ENCODE measurements around the gene PADI1. TPM values are rescaled to one million over a fixed set of nuclear protein-coding genes. Genes with fewer than 3 reads are reported as not detected.

Gene PADI1
- total RNA-seq, 4 donors from 2014 or later = not detected

DNA sequence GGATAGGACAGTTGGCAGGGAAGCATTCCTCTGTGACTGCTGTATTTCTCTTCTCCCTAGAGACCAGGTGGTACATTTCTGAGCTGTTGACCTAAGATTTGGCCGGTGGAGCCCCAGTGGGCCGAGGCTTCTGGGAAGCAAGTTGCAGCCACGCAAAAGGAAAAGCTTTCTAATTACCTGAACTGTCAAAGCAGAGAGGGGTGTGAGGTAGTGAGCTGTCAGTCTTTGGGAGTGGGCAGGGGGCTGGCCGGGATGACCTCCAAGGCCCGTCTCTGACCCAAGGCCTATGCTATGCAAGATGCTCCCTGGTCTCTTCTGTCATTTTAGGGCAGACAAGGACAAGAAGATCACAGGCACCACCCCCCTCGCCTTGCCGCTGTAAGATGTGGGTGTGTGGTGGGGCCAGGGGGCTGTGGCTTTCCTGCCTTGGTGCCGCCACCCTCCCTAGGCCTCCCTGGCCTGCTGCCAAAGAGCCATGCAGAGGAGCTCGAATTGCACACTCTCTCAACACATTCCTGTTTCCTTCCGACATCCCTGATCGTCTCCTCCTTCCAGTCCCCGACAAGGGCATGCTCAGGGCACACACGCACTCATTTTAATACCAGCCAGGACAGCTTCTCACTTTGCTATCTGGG is 7.7 kb downstream of the PADI1 start:
- Histone ChIP-seq H3K4me1 (peaks cover 0 to 9% (median 2%) of the 10 kb centered on the region in 4 donors), H3K27me3 (no peaks in the 10 kb centered on the region), H3K36me3 (no peaks in the 10 kb centered on the region), H3K9me3 (no peaks in the 10 kb centered on the region), H3K4me3 (no peak overlapping the region), H3K27ac (no peak overlapping the region)
- TF ChIP-seq, protein P1, sequence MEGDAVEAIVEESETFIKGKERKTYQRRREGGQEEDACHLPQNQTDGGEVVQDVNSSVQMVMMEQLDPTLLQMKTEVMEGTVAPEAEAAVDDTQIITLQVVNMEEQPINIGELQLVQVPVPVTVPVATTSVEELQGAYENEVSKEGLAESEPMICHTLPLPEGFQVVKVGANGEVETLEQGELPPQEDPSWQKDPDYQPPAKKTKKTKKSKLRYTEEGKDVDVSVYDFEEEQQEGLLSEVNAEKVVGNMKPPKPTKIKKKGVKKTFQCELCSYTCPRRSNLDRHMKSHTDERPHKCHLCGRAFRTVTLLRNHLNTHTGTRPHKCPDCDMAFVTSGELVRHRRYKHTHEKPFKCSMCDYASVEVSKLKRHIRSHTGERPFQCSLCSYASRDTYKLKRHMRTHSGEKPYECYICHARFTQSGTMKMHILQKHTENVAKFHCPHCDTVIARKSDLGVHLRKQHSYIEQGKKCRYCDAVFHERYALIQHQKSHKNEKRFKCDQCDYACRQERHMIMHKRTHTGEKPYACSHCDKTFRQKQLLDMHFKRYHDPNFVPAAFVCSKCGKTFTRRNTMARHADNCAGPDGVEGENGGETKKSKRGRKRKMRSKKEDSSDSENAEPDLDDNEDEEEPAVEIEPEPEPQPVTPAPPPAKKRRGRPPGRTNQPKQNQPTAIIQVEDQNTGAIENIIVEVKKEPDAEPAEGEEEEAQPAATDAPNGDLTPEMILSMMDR (IDR thresholded peaks at IDR 0.05) = no peak
- TF ChIP-seq POLR2A (IDR thresholded peaks at IDR 0.05) = no peak
- DNase-seq = peak in 1 of 3 donors; percentile 32

DNA sequence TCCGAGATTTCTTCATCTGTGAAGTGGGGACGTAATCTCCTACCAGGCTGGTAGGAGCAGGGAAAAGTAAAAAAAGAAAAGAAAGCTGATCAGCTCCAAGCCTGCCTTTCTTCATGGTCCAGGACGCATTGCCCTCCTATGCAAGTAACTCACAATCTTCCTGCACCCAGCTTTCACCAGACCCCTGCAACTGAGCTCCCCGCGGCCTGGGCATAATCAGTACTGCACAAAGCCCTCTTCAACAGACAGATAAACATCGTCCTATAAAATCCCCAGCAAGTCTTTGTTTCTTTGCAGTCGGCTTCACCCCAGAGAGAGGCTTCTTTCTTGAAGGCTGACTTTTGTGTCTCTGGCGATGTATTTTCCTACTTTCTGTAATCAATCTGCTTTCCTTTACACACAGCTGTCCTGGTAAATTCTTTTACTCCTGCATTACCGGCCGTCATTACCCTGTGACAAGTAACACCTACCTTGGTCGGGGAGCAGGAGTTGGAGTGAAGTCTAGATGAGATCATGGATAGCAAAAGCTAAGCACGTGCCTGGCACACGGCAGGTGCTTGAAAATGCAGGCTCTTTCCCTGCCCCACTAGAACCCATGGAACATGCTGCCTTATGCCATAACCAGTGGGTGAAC is 8.3 kb downstream of the PADI1 start:
- H3K4me1 ChIP-seq = peaks cover 0 to 9% (median 2%) of the 10 kb centered on the region in 4 donors
- no peaks in the 10 kb centered on the region for H3K9me3 ChIP-seq
- no peak overlapping the region for H3K4me3 ChIP-seq
- H3K27me3 ChIP-seq = no peaks in the 10 kb centered on the region
- no peaks in the 10 kb centered on the region for H3K36me3 ChIP-seq
- TF ChIP-seq POLR2A (IDR thresholded peaks at IDR 0.05) = no peak
- TF ChIP-seq, protein P1 (IDR thresholded peaks at IDR 0.05) = no peak
- DNase-seq = no peak
- no peak overlapping the region for H3K27ac ChIP-seq

DNA sequence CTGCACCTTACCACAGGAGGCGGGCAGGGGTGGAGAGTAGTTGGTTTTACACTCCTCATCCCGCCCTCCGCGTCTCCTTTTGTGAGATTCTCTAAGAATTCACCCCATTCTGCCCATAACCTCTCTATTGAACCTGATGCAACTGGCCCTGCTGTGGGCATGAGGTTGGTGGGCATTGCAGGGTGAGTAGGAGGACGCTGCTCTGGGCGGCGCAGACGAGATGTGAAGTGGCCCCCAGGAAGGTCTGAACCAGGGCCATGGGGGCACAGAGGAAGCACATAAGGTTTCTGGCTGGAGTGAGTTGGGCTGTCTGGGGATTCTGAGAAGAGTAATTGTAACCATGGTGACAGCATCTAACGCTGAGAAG is 8.8 kb downstream of the PADI1 start:
- no peak for DNase-seq
- no peaks in the 10 kb centered on the region for H3K27me3 ChIP-seq
- TF ChIP-seq POLR2A (IDR thresholded peaks at IDR 0.05) = no peak
- TF ChIP-seq, protein P1 (IDR thresholded peaks at IDR 0.05) = no peak
- no peaks in the 10 kb centered on the region for H3K9me3 ChIP-seq
- no peak overlapping the region for H3K4me3 ChIP-seq
- no peaks in the 10 kb centered on the region for H3K36me3 ChIP-seq
- H3K4me1 ChIP-seq = peaks cover 0 to 9% (median 2%) of the 10 kb centered on the region in 4 donors
- H3K27ac ChIP-seq = no peak overlapping the region

DNA sequence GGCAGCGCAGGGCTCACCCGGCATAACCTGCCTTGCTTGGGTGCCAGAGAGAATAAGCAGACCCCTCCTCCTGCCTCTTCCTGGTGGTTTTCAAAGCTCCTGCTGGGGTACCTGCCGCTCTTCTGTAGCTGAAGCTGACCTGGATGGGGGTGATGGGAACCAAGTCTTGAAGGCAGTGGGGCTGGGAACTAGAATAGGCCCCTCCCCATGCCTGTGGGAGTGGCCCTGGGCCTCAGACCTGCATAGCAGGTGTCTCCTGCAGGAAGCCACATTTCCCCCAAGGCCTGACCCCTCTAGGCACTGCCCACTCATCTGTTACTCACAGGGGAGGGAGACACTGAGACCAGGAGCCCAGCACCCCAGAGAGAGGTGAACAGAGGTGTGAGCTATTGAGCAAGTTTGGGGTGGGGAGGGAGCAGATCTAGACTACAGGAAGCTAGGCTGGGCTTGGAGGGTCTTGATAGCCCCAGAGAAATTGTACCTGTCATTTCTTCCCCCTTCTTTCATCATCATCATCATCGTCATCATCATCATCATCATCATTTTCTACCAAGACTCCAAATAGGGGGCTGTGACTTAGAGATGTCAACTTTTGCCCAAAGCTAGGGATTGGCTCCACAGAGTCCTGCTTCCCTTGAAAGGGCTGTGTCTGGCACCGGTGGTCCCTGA is 10.1 kb downstream of the PADI1 start:
- Histone ChIP-seq H3K4me1 (peaks cover 0 to 9% (median 2%) of the 10 kb centered on the region in 4 donors), H3K27ac (no peak overlapping the region), H3K36me3 (no peaks in the 10 kb centered on the region), H3K27me3 (no peaks in the 10 kb centered on the region), H3K9me3 (no peaks in the 10 kb centered on the region), H3K4me3 (no peak overlapping the region)
- TF ChIP-seq POLR2A (IDR thresholded peaks at IDR 0.05) = no peak
- TF ChIP-seq, protein P1 (IDR thresholded peaks at IDR 0.05) = no peak
- no peak for DNase-seq

DNA sequence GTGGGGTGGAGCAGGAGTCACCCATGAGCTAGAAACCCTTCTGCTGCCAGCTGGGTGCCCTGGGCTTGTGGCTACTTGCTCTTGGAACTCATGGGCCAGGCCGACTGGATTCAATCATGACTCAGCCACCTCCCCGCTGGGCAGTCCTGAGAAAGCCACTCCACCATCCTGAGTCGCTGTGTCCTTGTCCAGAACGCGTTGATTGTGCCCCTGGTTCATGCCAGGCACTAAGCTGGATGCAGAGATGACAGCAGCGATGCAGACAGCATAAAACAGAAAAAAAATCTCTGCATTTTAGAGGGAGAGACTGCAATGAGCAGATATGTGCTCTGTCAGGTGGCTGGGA is 10.6 kb downstream of the PADI1 start:
- Histone ChIP-seq H3K4me3 (no peak overlapping the region), H3K4me1 (peaks cover 0 to 9% (median 2%) of the 10 kb centered on the region in 4 donors), H3K27me3 (no peaks in the 10 kb centered on the region), H3K27ac (no peak overlapping the region), H3K36me3 (no peaks in the 10 kb centered on the region), H3K9me3 (no peaks in the 10 kb centered on the region)
- no peak for DNase-seq
- TF ChIP-seq POLR2A (IDR thresholded peaks at IDR 0.05) = no peak
- TF ChIP-seq, protein P1 (IDR thresholded peaks at IDR 0.05) = no peak
